Right forelimb (tissue), 1 donor: ENCODE results near the gene PHACTR3.

ENCODE experiments used
- DNase-seq: peaks from one replicate; pipeline ENCODE4 v3.0.0-alpha.2; 2018

Gene PHACTR3

GRCh38 chr20:59623583-59623982 is 19.2 kb downstream of the PHACTR3 start:
- no peak for DNase-seq

- DNase-seq: no peak
Observed at GRCh38 chr20:59624401-59624800, 20.1 kb downstream of the PHACTR3 start.

GRCh38 chr20:59625214-59625922 is 21.0 kb downstream of the PHACTR3 start:
- no peak for DNase-seq

GRCh38 chr20:59627298-59627697 is 23.0 kb downstream of the PHACTR3 start:
- no peak for DNase-seq

- DNase-seq: no peak
Observed at GRCh38 chr20:59628171-59628570, 23.8 kb downstream of the PHACTR3 start.

GRCh38 chr20:59629141-59630045 is 25.1 kb downstream of the PHACTR3 start:
- no peak for DNase-seq

GRCh38 chr20:59630526-59630925 is 26.2 kb downstream of the PHACTR3 start:
- DNase-seq: no peak

- DNase-seq: no peak
Observed at GRCh38 chr20:59631751-59632540, 27.6 kb downstream of the PHACTR3 start.

GRCh38 chr20:59632541-59633113 is 28.3 kb downstream of the PHACTR3 start:
- DNase-seq: no peak

GRCh38 chr20:59633656-59634251 is 29.4 kb downstream of the PHACTR3 start:
- DNase-seq: no peak

GRCh38 chr20:59634435-59635005 is 30.2 kb downstream of the PHACTR3 start:
- no peak for DNase-seq

GRCh38 chr20:59636766-59637370 is 32.5 kb downstream of the PHACTR3 start:
- DNase-seq: no peak

- no peak for DNase-seq
Observed at GRCh38 chr20:59640267-59640666, 35.9 kb downstream of the PHACTR3 start.

- no peak for DNase-seq
Observed at GRCh38 chr20:59643615-59644061, 39.3 kb downstream of the PHACTR3 start.

- no peak for DNase-seq
Observed at GRCh38 chr20:59644371-59644939, 40.1 kb downstream of the PHACTR3 start.

- no peak for DNase-seq
Observed at GRCh38 chr20:59645271-59645670, 40.9 kb downstream of the PHACTR3 start.

GRCh38 chr20:59645761-59646171 is 41.4 kb downstream of the PHACTR3 start:
- DNase-seq: no peak

GRCh38 chr20:59646487-59646886 is 42.1 kb downstream of the PHACTR3 start:
- DNase-seq: no peak

- no peak for DNase-seq
Observed at GRCh38 chr20:59647271-59647670, 42.9 kb downstream of the PHACTR3 start.

GRCh38 chr20:59648466-59649070 is 44.2 kb downstream of the PHACTR3 start:
- DNase-seq: no peak

- DNase-seq: no peak
Observed at GRCh38 chr20:59650418-59650817, 46.1 kb downstream of the PHACTR3 start.
